GM19395 (cell line): ENCODE results near the gene DRICH1.
"Not testable (repeated sequence)": the region's sequence is repeated elsewhere in the genome, so short reads cannot be mapped to it uniquely, and the experiment has no call there.

Experiments
- ATAC-seq: cut with Tn5 transposase; IDR thresholded peaks from one replicate; pipeline ENCODE4 v1.9.1; 2021; ENCODE audit warnings: mild to moderate bottlenecking, moderate library complexity; ENCODE audit not compliant: unreplicated experiment

The DRICH1 gene

DNA sequence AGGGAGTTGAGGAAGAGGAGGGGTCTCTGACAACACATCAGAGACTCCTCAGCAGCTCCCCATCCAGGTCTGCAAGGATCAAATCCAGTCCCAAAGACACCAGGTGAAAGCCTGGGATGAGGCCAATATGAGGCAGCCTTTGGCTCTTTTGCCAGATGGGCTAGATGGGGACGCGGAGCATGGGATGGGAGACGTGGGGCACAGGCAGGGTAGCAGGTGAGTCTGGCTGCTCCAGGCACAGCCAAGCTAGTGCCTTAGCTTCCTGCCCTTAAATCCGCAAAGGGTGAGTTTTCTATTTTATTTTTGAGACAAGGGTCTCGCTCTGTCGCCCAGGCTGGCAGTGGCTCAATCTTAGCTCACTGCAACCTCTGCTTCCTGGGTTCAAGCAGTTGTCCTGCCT lies 19.6 kb upstream of the DRICH1 start:
- ATAC-seq = no peak

DNA sequence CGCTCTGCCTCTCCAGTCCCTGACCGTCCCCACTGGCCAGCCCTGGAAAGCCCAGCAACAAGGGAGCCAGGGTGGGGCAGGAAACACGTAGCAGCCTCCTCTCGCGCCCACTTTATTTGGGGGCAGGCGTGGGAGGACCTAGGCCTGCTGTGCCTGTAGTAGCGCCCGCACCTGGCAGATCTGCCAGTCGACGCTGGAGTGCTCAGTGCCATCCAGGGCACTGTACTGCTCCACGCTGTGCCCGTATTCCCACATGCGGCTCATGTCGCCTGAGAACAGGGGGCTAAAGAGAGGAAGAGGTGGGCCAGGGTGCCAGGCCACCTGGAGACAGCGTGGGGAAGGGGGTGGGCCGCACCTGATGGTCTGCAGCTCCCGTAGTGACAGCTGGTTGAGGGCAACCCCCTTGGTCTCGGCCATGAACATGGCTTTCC lies 17.0 kb upstream of the DRICH1 start:
- ATAC-seq = no peak

DNA sequence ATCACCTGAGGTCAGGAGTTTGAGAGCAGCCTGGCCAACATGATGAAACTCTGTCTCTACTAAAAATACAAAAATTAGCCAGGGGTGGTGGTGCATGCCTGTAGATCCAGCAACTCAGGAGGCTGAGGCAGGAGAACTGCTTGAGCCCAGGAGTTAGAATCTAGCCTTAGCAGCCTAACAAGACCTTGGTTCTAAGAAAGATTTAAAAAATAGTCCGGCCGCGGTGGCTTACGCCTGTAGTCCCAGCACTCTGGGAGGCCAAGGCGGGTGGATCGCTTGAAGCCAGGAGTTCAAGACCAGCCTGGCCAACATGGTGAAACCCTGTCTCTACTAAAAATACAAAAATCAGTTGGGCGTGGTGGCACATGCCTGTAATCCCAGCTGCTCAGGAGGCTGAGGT lies 14.4 kb upstream of the DRICH1 start:
- not testable (repeated sequence) for ATAC-seq

DNA sequence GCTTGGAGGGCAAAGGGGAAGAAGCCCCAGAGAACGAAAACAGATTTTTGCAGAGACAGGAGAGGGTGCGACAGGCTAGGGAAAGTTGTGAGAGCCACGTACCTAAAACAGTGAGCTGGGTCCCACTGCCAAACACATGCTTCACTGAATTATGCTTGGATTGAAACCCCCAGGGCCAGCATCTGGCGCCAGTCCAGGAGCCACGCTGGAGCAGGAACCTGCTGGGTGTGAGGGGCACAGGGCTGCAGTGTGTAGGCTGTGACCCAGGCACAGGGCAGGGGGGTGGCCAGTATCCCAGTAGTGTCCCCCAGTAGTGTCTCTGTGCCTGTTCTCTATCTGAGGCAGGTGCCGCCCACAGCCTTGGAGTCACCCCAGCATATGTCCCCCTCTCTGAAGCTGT lies 8.1 kb upstream of the DRICH1 start:
- not testable (repeated sequence) for ATAC-seq

DNA sequence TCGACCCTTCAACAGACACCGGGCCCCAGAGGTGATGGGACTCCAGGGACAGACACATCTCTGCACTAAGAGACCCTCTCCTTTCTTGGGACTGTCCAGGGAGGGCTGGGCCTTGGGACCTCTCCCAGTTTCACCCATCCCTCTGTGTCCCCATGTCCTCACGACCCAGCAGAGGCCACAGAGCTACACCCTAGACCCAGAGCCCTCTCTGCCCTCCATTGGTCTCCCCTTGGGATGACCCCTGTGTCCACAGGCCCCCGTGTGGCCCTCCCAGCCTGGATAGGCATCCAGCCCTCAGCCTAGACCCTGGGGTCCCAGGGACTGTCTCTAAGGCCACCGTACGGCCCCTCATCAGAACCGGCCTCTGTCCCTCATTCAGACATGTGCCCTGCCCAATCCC lies 7.5 kb upstream of the DRICH1 start:
- ATAC-seq = no peak

DNA sequence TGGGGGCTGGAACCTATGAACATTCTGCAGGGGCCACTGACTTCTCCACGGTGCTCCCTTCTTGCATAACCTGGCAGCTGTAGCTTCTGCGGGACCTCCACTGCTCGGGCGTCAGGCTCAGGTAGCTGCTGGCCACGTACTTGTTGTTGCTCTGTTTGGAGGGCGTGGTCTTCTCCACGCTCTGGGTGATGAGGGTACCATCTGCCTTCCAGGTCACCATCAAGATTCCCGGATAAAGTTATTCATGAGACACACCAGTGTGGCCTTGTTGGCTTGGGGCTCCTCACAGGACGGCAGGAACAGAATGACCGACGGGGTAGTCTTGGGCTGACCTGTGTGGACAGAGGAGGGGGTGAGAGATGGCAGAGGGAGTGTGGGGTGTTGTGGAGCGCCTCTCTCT lies 6.5 kb upstream of the DRICH1 start:
- ATAC-seq = no peak

DNA sequence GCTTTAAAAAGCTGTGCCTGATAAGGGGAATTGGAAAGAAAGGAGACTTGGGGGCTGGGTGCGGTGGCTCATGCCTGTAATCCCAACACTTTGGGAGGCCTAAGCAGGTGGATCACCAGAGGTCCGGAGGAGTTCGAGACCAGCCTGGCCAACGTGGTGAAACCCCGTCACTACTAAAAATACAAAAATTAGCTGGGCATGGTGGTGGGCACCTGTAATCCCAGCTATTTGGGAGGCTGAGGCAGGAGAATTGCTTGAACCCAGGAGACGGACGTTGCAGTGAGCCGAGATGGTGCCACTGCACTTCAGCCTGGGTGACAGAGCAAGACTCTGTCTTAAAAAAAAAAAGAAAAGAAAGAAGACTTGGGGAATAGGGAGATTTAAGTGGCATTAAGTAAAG lies 3.2 kb upstream of the DRICH1 start:
- not testable (repeated sequence) for ATAC-seq

DNA sequence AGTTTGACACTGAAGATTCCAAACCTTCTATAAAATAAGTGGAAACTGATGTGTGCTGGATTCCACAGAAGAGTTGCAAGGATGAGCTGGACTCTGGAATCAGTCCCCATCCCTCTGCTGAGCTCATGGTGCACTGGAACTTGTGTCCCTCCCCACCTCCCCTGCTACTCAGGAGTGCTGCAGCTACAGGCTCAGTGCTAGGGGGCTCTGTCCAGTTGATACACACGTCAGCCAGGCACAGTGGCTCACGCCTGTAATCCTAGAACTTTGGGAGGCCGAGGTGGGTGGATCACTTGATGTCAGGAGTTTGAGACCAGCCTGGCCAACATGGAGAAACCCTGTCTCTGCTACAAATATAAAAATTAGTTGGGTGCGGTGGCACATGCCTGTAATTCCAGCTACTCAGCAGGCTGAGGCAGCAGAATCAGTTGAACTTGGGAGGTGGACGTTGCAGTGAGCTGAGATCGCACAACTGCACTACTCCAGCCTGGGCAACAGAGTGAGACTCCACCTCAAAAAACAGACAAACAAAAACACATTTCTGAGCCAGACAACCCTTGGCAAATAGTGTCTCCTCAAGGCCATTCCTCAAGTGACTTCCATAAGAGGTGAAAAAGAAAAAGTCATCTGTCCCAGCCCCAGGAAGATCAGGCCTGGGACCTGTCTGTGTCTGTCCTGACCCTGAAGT lies 3.9 kb downstream of the DRICH1 start:
- ATAC-seq = not testable (repeated sequence)

DNA sequence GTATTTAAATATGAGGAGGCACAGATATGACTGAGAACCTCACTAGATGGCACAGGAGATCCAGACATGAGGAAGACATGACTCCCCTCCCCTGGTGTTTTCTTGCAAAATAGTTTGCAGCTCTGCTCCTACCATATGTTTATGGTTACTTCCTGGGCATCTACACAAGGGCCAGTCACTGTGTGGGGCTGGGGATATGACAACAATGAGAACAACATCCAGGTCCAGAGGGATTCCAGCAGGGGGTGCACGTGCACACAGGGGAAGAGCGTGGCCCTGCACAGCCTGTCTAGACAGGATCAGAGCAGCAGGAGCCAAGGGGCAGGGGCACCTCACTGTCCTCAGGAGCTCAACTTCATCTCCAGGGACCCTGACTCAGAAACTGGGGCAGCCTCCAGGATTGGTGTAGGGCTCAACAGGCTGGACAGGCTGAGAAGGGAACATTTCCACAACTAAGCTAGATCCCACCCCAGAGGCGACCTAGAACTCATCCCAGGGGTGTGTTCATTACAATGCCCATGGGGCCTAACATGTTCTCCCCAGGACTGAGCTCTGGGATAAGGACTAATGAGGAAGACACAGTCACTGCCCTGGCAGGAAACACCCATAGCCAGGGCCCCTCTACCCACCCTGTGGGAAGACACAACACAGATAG lies 4.6 kb downstream of the DRICH1 start:
- not testable (repeated sequence) for ATAC-seq

DNA sequence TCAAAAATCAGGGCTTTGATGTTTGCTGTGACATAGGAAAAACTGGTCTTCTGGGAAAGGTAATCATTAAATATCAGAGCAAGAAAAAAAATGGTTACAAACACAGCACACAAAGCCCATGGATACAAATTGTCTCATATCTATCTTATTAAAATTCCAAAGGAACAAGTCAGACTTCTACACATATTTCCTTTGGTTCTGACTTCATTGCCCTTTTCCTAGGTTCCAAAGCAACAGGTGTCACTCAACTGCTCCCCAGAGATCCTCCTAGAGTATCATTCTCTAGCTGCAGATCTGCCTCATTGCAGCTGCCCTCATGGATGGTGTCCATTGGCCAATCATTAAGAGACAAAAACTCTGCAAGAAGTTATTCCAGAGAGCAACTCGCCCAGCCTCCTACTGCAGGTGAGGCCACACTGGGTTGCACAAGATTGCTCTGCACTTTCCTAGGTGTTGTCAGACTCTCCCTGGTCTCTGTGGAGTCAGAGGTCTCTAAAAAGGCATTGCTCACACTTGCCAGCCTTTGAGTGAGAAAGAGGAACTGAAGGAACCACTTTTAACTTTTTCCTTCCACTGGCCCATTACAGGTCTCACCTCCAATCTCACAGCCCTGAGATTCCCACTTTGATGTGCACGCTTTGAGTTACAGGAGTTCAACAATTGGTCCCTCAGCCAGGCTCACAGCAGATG lies 5.7 kb downstream of the DRICH1 start:
- ATAC-seq = no peak

DNA sequence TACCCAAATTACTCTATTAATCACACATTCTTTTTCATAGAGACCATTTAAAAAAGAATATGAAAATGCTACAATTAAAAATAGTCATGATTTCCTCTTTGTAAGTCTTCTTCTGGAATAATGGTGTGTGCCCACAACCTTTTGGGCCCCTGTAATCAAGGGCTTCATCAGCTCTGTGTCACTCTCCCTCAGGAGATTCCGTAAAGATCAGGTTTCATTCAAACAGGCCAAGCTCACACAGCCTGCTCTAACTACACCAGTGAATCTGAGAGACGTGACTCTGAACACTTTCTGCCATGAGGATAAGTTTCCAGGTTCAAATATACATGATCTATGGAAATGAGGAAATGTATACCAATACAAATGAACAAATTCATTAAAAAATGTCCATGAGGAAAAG lies 9.5 kb downstream of the DRICH1 start:
- ATAC-seq = no peak

DNA sequence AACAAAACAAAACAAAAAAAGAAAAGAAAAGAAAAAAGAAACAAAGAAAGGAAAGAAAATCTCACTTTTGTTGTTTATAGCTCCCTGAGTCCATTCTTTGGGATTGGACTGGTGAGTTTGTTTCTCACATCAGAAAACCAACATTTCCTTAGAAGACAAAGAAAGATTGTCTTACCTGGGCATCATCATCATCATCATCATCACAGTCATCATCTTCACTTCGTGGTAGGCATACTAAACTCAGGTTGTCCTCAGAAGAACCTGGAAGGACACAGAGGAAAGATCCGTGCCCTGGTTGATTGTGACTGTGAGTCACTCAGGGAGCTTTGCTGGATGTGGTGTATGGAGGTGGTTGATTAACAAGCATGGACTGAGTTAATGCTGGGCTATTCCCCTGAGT lies 10.2 kb downstream of the DRICH1 start:
- not testable (repeated sequence) for ATAC-seq

DNA sequence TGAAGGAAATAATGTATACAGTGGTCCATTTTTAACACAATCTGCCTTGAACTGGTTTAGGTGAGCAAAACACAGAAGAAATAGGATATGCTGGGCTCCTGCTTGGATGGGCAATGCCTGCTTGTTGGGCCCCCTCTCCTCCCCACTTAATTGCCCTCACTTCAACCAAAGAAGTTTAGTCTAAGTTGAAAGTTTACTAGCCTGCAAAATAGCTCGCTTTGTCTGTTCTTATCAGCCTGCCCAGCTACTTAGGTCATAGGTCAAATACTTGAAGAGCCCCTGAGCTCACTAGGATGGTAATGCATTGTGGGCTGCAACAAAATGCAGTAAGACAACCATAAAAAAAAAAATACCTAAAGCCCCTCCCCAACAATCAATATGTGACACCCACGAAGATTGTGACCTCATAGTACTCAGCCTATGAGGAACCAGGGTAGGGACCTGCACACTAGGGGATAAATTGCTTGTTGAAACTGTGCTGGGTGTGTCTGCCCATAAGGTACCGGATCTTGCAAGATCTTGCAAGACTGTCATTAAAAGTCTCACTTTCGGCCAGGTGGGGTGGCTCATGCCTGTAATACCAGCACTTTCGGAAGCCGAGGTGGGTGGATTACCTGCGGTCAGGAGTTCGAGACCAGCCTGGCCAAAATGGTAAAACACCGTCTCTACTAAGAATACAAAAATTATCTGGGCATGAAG lies 10.9 kb downstream of the DRICH1 start:
- ATAC-seq = no peak

DNA sequence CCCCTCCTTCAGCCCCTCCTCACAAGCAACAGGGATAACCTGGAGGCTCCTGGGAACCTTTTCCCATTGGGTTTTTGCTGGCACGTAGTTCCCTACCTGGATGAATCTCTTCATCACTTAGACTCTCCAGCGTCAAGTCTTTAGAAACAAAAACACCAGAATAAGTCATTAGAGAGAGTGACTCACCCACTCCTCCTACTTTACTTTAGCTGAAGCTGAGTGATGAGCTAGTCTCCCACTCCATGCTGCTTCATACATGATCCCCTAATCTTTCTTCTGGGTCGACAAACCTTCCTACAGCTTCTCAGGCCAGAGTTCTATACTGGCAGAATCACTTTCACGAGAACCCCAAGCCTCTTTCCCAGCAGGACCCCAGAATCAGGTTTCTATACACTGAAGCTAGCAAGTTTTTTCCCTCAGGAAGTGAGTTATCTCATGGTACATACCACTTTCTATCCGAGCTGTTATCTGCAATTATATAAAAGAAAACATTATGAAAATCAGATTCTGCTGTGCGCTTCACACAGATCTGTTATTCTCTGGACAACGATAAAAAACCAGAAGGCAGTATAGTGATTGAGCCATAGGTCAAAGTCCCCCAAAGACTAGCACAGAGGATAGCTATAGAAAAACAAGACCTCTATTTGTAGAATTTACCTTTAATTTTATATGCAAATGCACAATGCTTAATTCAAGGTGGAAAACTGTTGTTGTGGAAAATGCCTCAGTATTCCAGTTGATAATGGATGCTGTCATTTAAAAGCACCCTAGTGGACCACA lies 18.7 kb downstream of the DRICH1 start:
- no peak for ATAC-seq

DNA sequence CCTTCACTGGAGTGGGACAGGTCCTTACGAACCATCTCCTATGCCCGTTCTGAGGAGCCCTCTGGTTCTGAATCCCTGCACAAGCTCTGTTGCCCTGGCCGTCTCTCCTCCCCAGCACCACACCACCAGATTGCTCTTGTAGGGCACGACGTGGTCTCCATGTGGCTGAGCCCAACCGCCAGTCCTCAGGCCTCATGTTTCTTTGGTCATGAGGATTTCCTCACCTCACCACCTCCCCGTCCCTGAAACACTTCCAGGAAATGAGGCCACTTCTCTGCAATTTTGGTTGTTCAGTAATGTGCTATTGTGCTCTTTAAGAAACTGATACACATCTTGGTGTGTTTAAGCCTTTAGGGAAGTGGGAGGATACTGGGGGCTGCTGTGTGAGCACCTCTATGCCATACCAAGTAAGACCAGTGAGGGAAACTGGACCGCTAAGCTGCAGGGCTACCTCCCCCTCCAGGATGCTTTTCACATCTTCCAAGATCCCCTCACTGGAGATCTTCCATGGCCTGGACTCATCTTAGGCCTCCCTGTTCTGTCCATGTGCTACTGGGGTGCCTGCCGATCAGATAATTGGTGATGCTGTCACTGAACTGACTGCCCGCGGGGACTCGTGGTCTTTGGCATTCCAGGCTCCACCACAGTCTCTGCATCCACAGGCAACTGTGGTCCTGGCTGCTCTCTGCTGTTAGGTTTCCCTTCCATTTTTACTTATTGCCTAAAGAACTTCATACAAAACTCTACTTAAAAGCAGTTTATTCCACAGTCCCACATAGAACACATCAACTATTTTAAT lies 21.9 kb downstream of the DRICH1 start:
- ATAC-seq = no peak

DNA sequence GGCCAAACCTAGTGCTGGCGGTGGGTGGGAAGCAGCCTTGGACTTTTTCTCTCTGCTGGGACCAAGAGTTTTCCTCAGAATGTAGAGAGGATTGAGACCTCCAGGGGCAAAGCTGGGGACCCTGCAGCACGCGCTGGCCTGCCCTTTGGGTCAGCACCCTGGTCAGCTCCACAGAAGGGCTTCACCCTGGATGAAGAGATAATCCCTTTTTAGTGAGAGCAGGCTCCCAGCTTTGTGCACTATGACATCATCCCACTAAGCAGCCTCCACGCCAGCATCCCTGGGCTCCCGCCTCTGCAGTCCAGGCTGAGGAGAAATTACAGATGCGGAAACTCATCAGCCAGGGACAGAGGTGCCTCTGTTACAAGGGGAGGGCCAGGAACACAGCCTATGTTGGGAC lies 23.5 kb downstream of the DRICH1 start:
- ATAC-seq = no peak

DNA sequence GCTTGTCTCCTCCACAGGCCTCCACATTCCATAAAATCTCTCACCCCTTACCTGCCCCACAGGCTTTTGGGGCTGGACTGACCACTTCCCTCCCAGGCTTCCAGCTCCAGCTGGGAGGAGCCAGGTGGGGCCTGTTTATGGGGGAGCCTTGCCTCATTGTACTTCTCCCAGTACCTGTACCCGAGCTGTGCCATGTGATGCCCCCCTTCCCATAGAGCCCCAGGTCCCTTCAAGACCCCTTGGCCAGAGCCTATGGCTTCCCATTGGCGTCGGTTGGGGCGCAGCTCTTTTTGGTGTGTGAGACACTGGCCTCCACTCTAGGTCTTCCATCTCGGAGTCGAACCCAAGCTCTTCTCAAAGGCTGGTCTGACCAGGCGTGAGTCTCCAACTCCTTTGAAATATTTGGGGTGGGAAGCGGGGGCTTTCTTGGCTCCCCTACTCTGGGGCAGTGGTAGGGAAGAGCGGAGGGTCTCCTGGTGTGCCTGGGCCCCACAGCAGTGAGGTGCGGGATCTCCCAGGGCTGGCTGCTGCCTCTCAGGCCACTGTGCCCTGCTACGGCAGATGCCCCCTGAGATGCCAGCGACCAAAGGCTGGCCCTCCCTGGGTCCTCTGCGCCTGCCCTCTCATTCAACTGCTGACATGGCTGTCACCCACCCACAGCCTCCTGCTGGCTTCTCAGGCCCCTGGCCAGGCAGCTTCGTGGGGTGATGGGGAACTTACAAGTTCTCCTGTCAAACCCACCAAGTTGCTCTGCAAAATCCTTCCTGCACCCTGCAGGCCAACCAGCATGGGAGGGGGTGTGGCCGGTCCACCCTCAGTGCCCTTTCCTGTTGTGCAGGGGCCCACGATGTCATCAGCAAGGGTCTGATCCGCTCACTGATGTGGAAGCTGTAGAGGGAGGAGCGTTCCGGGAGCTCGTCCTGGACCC lies 25.7 kb downstream of the DRICH1 start:
- ATAC-seq = no peak

DNA sequence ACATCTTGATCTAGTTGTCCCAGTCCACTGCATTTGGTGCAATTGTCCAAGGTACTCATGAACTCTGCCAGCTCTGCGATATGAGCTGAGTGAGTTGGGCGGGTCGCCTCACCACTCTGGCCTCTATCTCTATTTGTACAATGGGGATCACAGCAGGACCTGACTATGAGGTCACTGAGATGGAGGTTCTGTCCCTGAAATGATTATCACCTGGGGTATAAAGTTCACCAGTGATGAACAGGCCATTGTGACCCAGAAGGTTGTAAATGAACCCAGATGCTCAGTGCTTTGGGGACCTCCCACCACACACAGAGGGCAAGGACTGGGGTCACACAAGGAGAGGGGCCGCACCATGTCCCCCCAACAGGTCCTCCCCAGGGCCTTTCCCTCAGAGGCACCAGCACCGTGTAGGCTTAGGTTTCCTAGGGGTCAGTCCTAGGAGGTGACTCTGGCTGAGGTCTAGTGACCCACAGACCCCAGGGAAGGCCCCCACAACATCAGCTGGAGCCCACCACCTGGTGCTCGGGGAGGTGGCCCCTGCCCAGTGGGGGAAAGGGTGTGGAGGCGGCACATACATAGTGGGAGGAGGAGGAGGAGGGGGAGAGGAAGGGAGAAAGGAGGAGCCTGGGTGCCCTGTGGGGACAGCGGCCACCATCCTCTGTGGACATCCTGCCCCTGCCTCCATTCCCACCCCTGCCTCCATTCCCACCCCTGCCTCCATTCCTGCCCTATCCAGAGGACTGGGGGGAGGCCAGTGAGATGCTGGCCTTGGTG lies 27.0 kb downstream of the DRICH1 start:
- ATAC-seq = no peak
